Body of pancreas (tissue), 4 donors: Measurements from ENCODE around the gene APBA1.

Experiments
- CTCF ChIP-seq, 7 experiments: fragments of 450-650 bp in 4 of 7; fragments of 200-600 bp in 3 of 7; sonication (generic) in 3 of 7; IDR thresholded peaks; one replicate each; pipeline ENCODE4 v1.5.1; 2016 to 2019; ENCODE audit warnings: antibody characterized with exemption in 7 of 7
- POLR2A ChIP-seq, 3 donors: fragments of 450-650 bp; IDR thresholded peaks; one replicate each; pipeline ENCODE4 v1.6.1; 2016; ENCODE audit warnings: antibody characterized with exemption in 3 of 3, mild to moderate bottlenecking in 2 of 3

- TF ChIP-seq CTCF (IDR thresholded peaks at IDR 0.05) = no peak
- TF ChIP-seq POLR2A (IDR thresholded peaks at IDR 0.05) = no peak
These were observed 279.3 kb downstream of the APBA1 start for GRCh38 chr9:69392826-69393225.
